Suprapubic skin (tissue), 4 donors: ENCODE measurements around the gene FAM181B. TPM values are rescaled to one million over a fixed set of nuclear protein-coding genes. Genes with fewer than 3 reads are reported as not detected.
A peak's percentile ranks its signal among the peaks of the same experiment; 100 is the strongest.

Experiments used
- DNase-seq, 2 donors: peaks; one replicate each; pipeline ENCODE4 v3.0.0-alpha.2; 2019; ENCODE audit warnings: low spot score in 2 of 2
- H3K27ac ChIP-seq: fragments of 200-600 bp; sonication (generic); one replicate; pipeline ENCODE4 v1.5.1; 2019
- H3K27me3 ChIP-seq: fragments of 200-600 bp; sonication (generic); one replicate; pipeline ENCODE4 v1.5.1; 2019
- H3K36me3 ChIP-seq: fragments of 200-600 bp; sonication (generic); one replicate; pipeline ENCODE4 v1.5.1; 2019
- H3K4me1 ChIP-seq: fragments of 200-600 bp; sonication (generic); one replicate; pipeline ENCODE4 v1.5.1; 2019
- H3K4me3 ChIP-seq: fragments of 200-600 bp; sonication (generic); one replicate; pipeline ENCODE4 v1.5.1; 2019; ENCODE audit warnings: mild to moderate bottlenecking
- H3K9me3 ChIP-seq: fragments of 200-600 bp; sonication (generic); one replicate; pipeline ENCODE4 v1.5.1; 2019
- CTCF ChIP-seq, 2 donors: fragments of 200-600 bp in 1 of 2; fragments of 450-650 bp in 1 of 2; sonication (generic) in 1 of 2; IDR thresholded peaks; one replicate each; pipeline ENCODE4 v1.5.1; 2016 to 2019; ENCODE audit warnings: antibody characterized with exemption in 2 of 2, mild to moderate bottlenecking in 1 of 2, moderate library complexity in 1 of 2
- EP300 ChIP-seq: sonication (generic); formaldehyde crosslinking; IDR thresholded peaks from one replicate; pipeline ENCODE4 v1.6.1; 2017; ENCODE audit warnings: antibody characterized with exemption
- POLR2A ChIP-seq, 2 donors: fragments of 450-650 bp; IDR thresholded peaks; one replicate each; pipeline ENCODE4 v1.6.1; 2017; ENCODE audit warnings: antibody characterized with exemption in 2 of 2, mild to moderate bottlenecking in 2 of 2, moderate library complexity in 2 of 2
- POLR2AphosphoS5 ChIP-seq, 3 donors: sonication (generic); formaldehyde crosslinking; IDR thresholded peaks; one replicate each; pipeline ENCODE4 v1.6.1; 2017; ENCODE audit warnings: antibody characterized with exemption in 3 of 3
- WGBS: methylation state at CpG from one replicate; pipeline ENCODE4 v1.1.5; 2018; 5-methylcytosine and 5-hydroxymethylcytosine counted together
- total RNA-seq, 4 donors: library from RNA; depleted of rRNA; stranded (reverse); fragments of >200 nt; gene quantifications; one replicate each; pipeline ENCODE4 v1.1.0, GENCODE V29; 2016

The FAM181B gene
- total RNA-seq, 4 donors from 2014 or later, result 0.18 to 0.42 (median 0.31) TPM

GRCh38 chr11:82732348-82732733 lies 1.3 kb downstream of the FAM181B start:
- WGBS, result 24% methylated on average over 23 of the region's 37 CpGs
- Histone ChIP-seq H3K27me3 (peaks cover 34% of the 10 kb centered on the region), H3K36me3 (no peaks in the 10 kb centered on the region), H3K4me1 (peaks cover 16% of the 10 kb centered on the region), H3K27ac (no peak overlapping the region), H3K9me3 (no peaks in the 10 kb centered on the region), H3K4me3 (peak overlapping the region; percentile 67)
- no peak for TF ChIP-seq EP300
- TF ChIP-seq POLR2A (IDR thresholded peaks at IDR 0.05), result no peak
- TF ChIP-seq POLR2AphosphoS5 (IDR thresholded peaks at IDR 0.05), result no peak
- TF ChIP-seq CTCF (IDR thresholded peaks at IDR 0.05), result no peak
- DNase-seq, result no peak

GRCh38 chr11:82731691-82732277 lies 1.9 kb downstream of the FAM181B start:
- TF ChIP-seq EP300 (no peak), POLR2AphosphoS5 (IDR thresholded peaks at IDR 0.05) (no peak), POLR2A (IDR thresholded peaks at IDR 0.05) (no peak), CTCF (IDR thresholded peaks at IDR 0.05) (no peak)
- Histone ChIP-seq H3K27ac (no peak overlapping the region), H3K9me3 (no peaks in the 10 kb centered on the region), H3K27me3 (peaks cover 34% of the 10 kb centered on the region), H3K36me3 (no peaks in the 10 kb centered on the region), H3K4me3 (no peak overlapping the region), H3K4me1 (peaks cover 16% of the 10 kb centered on the region)
- 64% methylated on average over 11 of the region's 11 CpGs for WGBS
- DNase-seq, result no peak

GRCh38 chr11:82730754-82731153 lies 2.9 kb downstream of the FAM181B start:
- no peak overlapping the region for H3K27ac ChIP-seq
- no peaks in the 10 kb centered on the region for H3K9me3 ChIP-seq
- TF ChIP-seq EP300, result no peak
- TF ChIP-seq POLR2AphosphoS5 (IDR thresholded peaks at IDR 0.05), result no peak
- peaks cover 16% of the 10 kb centered on the region for H3K4me1 ChIP-seq
- H3K27me3 ChIP-seq, result peaks cover 34% of the 10 kb centered on the region
- DNase-seq, result no peak
- H3K4me3 ChIP-seq, result no peak overlapping the region
- no peaks in the 10 kb centered on the region for H3K36me3 ChIP-seq
- 41% methylated on average over 5 of the region's 5 CpGs for WGBS

GRCh38 chr11:82730286-82730685 lies 3.4 kb downstream of the FAM181B start:
- Histone ChIP-seq H3K36me3 (no peaks in the 10 kb centered on the region), H3K4me1 (peaks cover 16% of the 10 kb centered on the region), H3K9me3 (no peaks in the 10 kb centered on the region), H3K27ac (no peak overlapping the region), H3K27me3 (peaks cover 34% of the 10 kb centered on the region), H3K4me3 (no peak overlapping the region)
- no peak for TF ChIP-seq EP300
- TF ChIP-seq CTCF (IDR thresholded peaks at IDR 0.05), result no peak
- TF ChIP-seq POLR2AphosphoS5 (IDR thresholded peaks at IDR 0.05), result no peak
- no peak for TF ChIP-seq POLR2A (IDR thresholded peaks at IDR 0.05)
- 64% methylated on average over 4 of the region's 4 CpGs for WGBS
- no peak for DNase-seq

GRCh38 chr11:82724026-82724425 lies 9.6 kb downstream of the FAM181B start:
- H3K27me3 ChIP-seq, result peaks cover 3% of the 10 kb centered on the region
- no peaks in the 10 kb centered on the region for H3K36me3 ChIP-seq
- TF ChIP-seq POLR2AphosphoS5 (IDR thresholded peaks at IDR 0.05), result no peak
- TF ChIP-seq CTCF (IDR thresholded peaks at IDR 0.05), result no peak
- TF ChIP-seq EP300, result no peak
- TF ChIP-seq POLR2A (IDR thresholded peaks at IDR 0.05), result no peak
- no peak overlapping the region for H3K4me3 ChIP-seq
- DNase-seq, result no peak
- H3K9me3 ChIP-seq, result no peaks in the 10 kb centered on the region
- no peak overlapping the region for H3K27ac ChIP-seq
- H3K4me1 ChIP-seq, result no peaks in the 10 kb centered on the region
- WGBS, result 70% methylated on average over 2 of the region's 5 CpGs

GRCh38 chr11:82722231-82722630 lies 11.4 kb downstream of the FAM181B start:
- H3K4me1 ChIP-seq, result peaks cover 5% of the 10 kb centered on the region
- H3K27ac ChIP-seq, result no peak overlapping the region
- no peaks in the 10 kb centered on the region for H3K36me3 ChIP-seq
- H3K27me3 ChIP-seq, result no peaks in the 10 kb centered on the region
- TF ChIP-seq POLR2AphosphoS5 (IDR thresholded peaks at IDR 0.05), result no peak
- no peak for TF ChIP-seq CTCF (IDR thresholded peaks at IDR 0.05)
- TF ChIP-seq EP300, result no peak
- TF ChIP-seq POLR2A (IDR thresholded peaks at IDR 0.05), result no peak
- no peaks in the 10 kb centered on the region for H3K9me3 ChIP-seq
- DNase-seq, result no peak
- no peak overlapping the region for H3K4me3 ChIP-seq
